NCI-H1694 treated with DMSO at 0.1 percent for 48 hours (cell line): ENCODE data around the gene ARHGAP5.
A peak's percentile ranks its signal among the peaks of the same experiment; 100 is the strongest.

Experiments
- DNase-seq: peaks from one replicate; lab custom pipeline; 2025; lab: John Stamatoyannopoulos, UW

The ARHGAP5 gene, protein sequence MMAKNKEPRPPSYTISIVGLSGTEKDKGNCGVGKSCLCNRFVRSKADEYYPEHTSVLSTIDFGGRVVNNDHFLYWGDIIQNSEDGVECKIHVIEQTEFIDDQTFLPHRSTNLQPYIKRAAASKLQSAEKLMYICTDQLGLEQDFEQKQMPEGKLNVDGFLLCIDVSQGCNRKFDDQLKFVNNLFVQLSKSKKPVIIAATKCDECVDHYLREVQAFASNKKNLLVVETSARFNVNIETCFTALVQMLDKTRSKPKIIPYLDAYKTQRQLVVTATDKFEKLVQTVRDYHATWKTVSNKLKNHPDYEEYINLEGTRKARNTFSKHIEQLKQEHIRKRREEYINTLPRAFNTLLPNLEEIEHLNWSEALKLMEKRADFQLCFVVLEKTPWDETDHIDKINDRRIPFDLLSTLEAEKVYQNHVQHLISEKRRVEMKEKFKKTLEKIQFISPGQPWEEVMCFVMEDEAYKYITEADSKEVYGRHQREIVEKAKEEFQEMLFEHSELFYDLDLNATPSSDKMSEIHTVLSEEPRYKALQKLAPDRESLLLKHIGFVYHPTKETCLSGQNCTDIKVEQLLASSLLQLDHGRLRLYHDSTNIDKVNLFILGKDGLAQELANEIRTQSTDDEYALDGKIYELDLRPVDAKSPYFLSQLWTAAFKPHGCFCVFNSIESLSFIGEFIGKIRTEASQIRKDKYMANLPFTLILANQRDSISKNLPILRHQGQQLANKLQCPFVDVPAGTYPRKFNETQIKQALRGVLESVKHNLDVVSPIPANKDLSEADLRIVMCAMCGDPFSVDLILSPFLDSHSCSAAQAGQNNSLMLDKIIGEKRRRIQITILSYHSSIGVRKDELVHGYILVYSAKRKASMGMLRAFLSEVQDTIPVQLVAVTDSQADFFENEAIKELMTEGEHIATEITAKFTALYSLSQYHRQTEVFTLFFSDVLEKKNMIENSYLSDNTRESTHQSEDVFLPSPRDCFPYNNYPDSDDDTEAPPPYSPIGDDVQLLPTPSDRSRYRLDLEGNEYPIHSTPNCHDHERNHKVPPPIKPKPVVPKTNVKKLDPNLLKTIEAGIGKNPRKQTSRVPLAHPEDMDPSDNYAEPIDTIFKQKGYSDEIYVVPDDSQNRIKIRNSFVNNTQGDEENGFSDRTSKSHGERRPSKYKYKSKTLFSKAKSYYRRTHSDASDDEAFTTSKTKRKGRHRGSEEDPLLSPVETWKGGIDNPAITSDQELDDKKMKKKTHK (N-terminal part only)

DNA sequence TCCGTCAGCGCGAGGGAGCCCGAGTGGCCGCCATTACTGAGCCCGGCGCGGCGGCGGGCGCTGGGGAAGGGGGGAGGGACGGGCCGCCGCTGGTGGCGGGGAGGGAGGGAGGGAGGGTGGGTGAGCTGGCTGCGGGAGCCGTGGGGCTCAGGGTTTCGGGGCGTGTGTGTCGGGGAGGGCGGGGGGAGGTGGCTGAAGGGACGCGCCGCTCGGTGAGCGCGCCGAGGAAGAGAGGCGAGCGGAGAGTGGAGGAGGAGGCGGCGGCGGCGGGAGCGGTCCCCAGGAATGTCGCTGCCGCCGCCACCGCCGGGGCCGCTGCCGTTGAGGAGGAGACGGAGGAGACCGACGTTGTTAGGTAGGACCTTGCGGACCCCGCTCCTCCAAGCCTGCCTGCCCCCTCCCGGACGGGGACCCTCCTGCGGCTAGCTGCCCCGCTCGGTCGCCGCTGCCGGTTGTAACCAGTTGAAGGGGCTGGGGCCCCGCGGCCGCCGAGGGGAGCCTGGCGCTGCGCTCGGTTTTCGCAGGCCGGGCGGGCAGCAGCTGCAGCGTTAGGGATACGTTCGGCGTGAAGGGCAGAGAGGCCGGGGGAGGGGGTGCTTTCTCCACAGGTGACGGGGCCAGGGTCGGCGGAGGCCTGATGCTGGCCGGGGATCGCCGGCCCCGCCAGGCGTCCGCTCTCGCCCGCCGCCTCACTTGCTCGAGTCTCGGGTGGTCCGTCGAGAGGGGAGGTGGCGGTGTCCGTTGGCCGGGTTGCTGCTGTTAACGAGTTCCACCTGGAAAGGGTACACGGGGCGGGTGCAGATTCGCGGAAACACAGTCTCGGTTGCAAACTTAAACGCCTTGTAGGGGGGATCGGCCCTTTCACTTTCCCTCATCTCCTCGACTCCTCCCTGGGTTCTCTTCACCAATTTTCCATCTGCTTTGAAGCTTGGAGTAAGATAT, at the start of gene ARHGAP5:
TSS of gene ARHGAP5 (plus strand) at position 224 of the 942 bp plus-strand sequence. CDS start 13,366 bp downstream, outside the sequence.
- peak; percentile 42 for DNase-seq

DNA sequence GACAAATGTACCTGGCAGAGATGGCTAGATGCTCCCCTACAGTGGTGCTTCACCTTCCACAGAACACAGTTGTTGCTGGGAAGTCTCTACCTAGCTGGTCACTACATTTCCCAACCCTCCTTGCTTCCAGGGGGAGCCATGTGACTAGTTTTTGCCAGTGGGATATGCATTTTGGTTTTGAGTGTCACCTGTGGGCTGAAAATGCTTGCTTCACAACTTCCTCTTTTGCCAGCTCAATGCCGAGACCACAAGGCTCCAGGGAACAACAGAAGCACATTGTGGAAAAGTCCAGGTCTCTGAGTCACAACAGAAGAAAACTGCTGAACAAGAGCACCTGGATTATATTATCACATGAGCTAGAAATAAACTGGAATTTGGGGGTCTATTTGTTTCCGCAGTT, 48.5 kb upstream of the ARHGAP5 start:
- no peak for DNase-seq

DNA sequence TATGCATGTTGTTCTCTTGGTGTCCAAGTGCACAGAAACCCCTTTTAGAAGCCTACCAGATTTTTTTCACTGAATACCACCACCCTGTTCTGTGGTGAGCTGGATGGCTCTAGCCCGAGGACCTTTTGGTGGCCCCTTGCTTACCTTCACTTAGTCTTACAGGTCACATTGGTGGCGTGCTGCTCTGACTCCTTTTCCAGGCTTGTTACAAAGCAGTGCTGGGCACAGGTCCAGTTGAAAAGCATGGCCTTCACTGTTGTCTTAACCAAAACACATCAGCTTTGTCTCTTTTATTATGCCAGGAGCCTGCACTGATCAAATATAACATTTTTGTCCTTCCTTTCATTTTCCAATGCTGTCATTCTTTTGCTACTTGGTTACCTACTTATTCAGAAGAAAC, 43.6 kb upstream of the ARHGAP5 start:
- no peak for DNase-seq

GRCh38 chr14:32038876-32039275, 38.2 kb upstream of the ARHGAP5 start:
- no peak for DNase-seq

- no peak for DNase-seq
Measured at GRCh38 chr14:32039401-32040030, 37.6 kb upstream of the ARHGAP5 start.

DNA sequence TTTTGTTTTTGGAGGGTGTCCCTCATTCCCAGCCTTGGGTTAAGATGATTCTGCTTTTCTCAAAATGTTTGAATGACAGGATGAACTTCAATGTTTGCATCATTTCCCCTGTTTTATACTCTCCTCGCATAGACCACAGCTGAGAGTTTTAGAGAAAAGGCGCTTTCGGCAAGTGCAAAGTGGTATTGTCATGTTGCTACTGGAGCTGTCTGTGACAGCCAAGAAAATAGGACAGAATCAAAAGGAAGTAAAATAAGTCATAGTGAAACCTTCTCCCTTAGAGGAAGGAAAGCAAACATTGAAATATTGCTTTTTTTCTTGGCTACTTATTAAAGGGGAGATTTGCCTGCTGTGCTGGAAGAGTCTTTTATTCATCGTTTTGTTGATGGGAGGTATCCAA, 33.5 kb upstream of the ARHGAP5 start:
- DNase-seq = no peak

DNA sequence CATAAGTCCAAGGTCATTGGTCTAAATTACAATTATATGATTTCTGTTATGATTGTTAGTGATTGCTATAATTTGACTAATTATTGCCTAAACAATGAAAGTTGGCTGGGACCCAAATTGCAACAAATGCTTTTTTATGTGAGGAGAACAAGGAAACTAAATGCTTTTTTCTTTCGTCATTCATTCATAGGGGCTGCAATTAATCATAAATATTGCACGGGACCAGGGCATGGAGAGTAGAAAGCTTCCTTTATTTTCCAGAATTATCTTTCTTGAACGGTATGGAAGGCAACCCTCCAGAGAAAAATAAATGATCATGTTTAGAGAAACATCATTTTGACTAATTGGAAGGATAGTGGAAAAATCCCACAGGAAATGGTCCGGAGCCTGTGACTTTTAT, 32.6 kb upstream of the ARHGAP5 start:
- no peak for DNase-seq

DNA sequence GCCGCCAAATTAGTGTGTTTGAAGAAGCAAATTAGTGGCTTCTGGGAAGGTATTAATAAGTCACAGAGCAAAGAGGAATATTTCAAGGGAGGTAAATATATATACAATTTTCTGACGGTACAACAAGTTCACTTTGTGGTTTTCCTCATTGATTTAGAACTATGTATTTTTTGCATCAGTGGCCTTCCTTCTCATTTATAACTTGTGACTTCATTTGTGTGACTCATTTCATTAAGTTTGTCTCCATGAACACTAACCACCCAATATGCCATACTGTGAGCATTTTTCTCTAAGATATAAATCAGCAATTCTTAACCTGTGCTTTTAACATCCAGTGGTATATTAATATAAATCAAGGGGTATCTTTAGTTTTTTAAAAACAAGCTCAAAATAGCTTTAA, 29.3 kb upstream of the ARHGAP5 start:
- DNase-seq = no peak

GRCh38 chr14:32049361-32050088, 27.6 kb upstream of the ARHGAP5 start:
- no peak for DNase-seq

DNA sequence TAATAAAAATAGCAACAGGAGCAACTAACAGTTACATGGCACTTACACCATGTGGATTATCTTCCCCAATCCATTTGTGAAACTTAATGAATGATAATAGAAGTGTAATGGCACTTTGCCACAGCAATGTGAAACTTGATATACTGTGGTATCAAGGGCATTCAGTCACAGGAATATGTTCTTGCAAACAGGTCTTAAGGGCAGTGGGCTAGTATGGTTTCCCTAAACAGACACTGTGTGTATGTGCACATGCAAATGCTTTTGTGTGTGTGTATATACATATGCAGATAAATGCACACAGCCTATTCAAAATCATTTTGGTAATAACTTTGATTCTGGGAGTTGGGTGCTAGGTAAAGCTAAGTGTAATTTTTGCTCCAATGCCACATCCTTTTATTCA, 26.2 kb upstream of the ARHGAP5 start:
- no peak for DNase-seq

GRCh38 chr14:32054536-32054935, 22.6 kb upstream of the ARHGAP5 start:
- no peak for DNase-seq

- no peak for DNase-seq
Measured at GRCh38 chr14:32055175-32055574, 21.9 kb upstream of the ARHGAP5 start.

- no peak for DNase-seq
Measured at GRCh38 chr14:32059702-32060101, 17.4 kb upstream of the ARHGAP5 start.

DNA sequence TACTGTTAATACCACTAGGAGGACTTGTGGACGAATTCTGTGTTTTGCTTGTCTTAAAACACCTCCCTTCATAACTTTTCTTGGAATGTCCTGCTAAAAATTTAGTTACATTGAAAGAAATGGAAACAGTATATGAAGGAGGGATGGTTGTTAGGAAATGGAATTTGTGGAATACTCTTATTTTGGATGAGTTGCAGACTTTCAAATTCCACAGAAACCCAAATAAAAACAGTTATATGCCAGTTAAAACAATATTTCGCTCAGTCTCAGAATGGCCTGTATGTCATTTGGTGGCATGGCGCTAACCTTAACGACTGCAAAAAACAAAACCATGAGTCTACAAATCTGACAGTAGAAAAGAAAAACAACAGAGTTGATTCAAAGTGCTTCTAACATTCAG, 12.2 kb upstream of the ARHGAP5 start:
- no peak for DNase-seq

GRCh38 chr14:32068708-32069107, 8.4 kb upstream of the ARHGAP5 start:
- no peak for DNase-seq

DNA sequence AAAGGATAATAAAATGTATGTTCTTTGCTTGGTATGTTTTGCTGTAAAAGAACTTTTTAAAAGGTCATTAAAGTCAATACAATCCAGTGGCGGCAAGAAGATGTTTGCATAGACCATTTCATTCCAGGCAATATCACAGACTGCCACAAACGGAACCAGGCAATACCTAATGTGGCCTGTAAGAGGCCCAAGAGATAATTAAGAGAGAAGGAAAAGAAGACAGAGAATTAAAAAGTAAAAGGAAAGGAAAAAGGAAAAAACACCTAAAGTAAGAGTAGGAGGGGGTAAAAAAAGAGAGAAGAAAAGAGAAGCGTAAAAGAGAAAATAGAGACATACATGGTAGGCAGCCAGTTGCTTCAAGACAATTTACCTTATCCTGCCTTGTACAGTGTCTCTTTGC, 6.8 kb upstream of the ARHGAP5 start:
- no peak for DNase-seq

- DNase-seq = no peak
Measured at GRCh38 chr14:32072676-32073075, 4.4 kb upstream of the ARHGAP5 start.

- DNase-seq = peak; percentile 89
Measured at GRCh38 chr14:32073537-32074189, 3.4 kb upstream of the ARHGAP5 start.

DNA sequence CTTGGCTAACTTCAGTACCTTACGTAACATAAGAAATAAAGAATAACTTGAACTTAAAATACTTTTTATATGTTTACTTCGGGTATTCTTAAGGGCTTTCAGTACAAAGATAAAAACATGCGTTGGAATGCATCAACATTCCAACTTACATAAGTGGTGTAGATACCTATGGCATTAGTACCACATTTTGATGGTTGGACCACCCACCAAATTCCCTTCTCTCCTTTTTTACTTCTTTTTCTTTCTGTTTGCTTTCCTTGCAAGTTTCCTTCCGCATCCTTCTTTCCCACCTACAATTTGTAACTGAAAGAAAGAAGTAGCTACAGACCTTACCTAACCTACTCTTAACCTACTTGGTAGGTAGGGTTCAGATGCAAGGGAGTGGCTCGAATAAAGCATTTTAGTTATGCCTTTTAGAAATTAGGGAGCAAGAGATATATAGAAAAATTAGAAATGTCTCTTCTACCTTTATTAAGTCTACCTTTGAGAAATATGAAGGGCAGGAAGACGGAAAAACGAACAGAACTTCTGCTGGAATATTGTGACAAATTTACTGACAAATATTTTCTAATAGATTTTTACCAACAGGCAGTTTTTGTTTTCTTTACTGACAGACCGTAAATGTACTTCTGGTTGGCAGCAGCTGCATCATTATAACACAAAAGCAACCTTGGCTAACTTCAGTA, 2.1 kb upstream of the ARHGAP5 start:
- no peak for DNase-seq
